Trophoblast cell (in vitro differentiated cells and primary cell): Measurements from ENCODE around the gene VPS39.
A peak's percentile ranks its signal among the peaks of the same experiment; 100 is the strongest.

Source experiments
- DNase-seq, 2 donors: peaks; one replicate each; pipeline ENCODE4 v3.0.0-alpha.2; 2016
- H2AFZ ChIP-seq: 2 replicates; pipeline ENCODE4 v1.6.1; 2013; ENCODE audit warnings: low read length, moderate library complexity, mild to moderate bottlenecking; ENCODE audit not compliant: insufficient read depth, poor library complexity
- H2AK5ac ChIP-seq: 2 replicates; pipeline ENCODE4 v1.6.1; 2013; ENCODE audit warnings: mild to moderate bottlenecking, low read length
- H2BK120ac ChIP-seq: 2 replicates; pipeline ENCODE4 v1.6.1; 2013; ENCODE audit warnings: low read length, mild to moderate bottlenecking, moderate library complexity; ENCODE audit not compliant: insufficient read depth, poor library complexity
- H2BK12ac ChIP-seq: 2 replicates; pipeline ENCODE4 v1.6.1; 2013; ENCODE audit warnings: mild to moderate bottlenecking, low read length, moderate library complexity
- H2BK5ac ChIP-seq: 2 replicates; pipeline ENCODE4 v1.6.1; 2013; ENCODE audit warnings: low read length, low read depth, moderate library complexity, mild to moderate bottlenecking; ENCODE audit not compliant: poor library complexity
- H3K14ac ChIP-seq: 2 replicates; pipeline ENCODE4 v1.6.1; 2013; ENCODE audit warnings: mild to moderate bottlenecking, low read length
- H3K18ac ChIP-seq: 2 replicates; pipeline ENCODE4 v1.6.1; 2013; ENCODE audit warnings: mild to moderate bottlenecking, low read length
- H3K23ac ChIP-seq: 2 replicates; pipeline ENCODE4 v1.6.1; 2013; ENCODE audit warnings: low read length
- H3K27ac ChIP-seq: 2 replicates; pipeline ENCODE4 v1.5.1; 2013; ENCODE audit warnings: low read depth, mild to moderate bottlenecking, inconsistent platforms, low read length, moderate library complexity
- H3K27me3 ChIP-seq: 2 replicates; pipeline ENCODE4 v1.6.1; 2013; ENCODE audit warnings: inconsistent platforms, mild to moderate bottlenecking, low read length, moderate library complexity; ENCODE audit not compliant: insufficient read depth
- H3K36me3 ChIP-seq, 2 experiments: 1 replicate in 1 of 2; 2 replicates in 1 of 2; pipeline ENCODE4 v1.6.1; 2013; ENCODE audit warnings: low read length in 2 of 2, mild to moderate bottlenecking in 2 of 2, moderate library complexity in 1 of 2; ENCODE audit not compliant: insufficient read depth in 2 of 2, control insufficient read depth in 1 of 2
- H3K4ac ChIP-seq: 2 replicates; pipeline ENCODE4 v1.6.1; 2013; ENCODE audit warnings: low read depth, mild to moderate bottlenecking, low read length, moderate library complexity
- H3K4me1 ChIP-seq, 2 experiments: 1 replicate in 1 of 2; 2 replicates in 1 of 2; pipeline ENCODE4 v1.6.1; 2013; ENCODE audit warnings: low read length in 2 of 2, mild to moderate bottlenecking in 2 of 2, moderate library complexity in 1 of 2; ENCODE audit not compliant: insufficient read depth in 2 of 2, control insufficient read depth in 1 of 2
- H3K4me2 ChIP-seq: 2 replicates; pipeline ENCODE4 v1.6.1; 2013; ENCODE audit warnings: inconsistent platforms, mild to moderate bottlenecking, low read length, moderate library complexity
- H3K4me3 ChIP-seq: 2 replicates; pipeline ENCODE4 v1.5.1; 2013; ENCODE audit warnings: mild to moderate bottlenecking, low read depth, low read length, inconsistent platforms
- H3K79me1 ChIP-seq: one replicate; pipeline ENCODE4 v1.6.1; 2013; ENCODE audit warnings: low read length
- H3K79me2 ChIP-seq: 2 replicates; pipeline ENCODE4 v1.6.1; 2013; ENCODE audit warnings: low read length, mild to moderate bottlenecking; ENCODE audit not compliant: control insufficient read depth, insufficient read depth, poor library complexity
- H3K9ac ChIP-seq: 2 replicates; pipeline ENCODE4 v1.6.1; 2013; ENCODE audit warnings: mild to moderate bottlenecking, low read length
- H3K9me3 ChIP-seq: 2 replicates; pipeline ENCODE4 v1.6.1; 2013; ENCODE audit warnings: low read depth, mild to moderate bottlenecking, control low read depth, inconsistent platforms, low read length; ENCODE audit not compliant: insufficient read depth
- H4K12ac ChIP-seq: 2 replicates; pipeline ENCODE4 v1.6.1; 2013; ENCODE audit warnings: low read depth, mild to moderate bottlenecking, low read length, moderate library complexity
- H4K8ac ChIP-seq: 2 replicates; pipeline ENCODE4 v1.6.1; 2013; ENCODE audit warnings: low read depth, mild to moderate bottlenecking, low read length, moderate library complexity
- H4K91ac ChIP-seq: one replicate; pipeline ENCODE4 v1.6.1; 2013; ENCODE audit warnings: low read depth, mild to moderate bottlenecking, low read length, moderate library complexity
- WGBS: extraction: QIAGEN DNeasy Blood & Tissue Kit; methylation state at CpG from one replicate; pipeline ENCODE4 v1.1.7; 2013; ENCODE audit warnings: missing lambda C conversion rate; ENCODE audit not compliant: insufficient read length, insufficient coverage; ENCODE audit errors: extremely low coverage; 5-methylcytosine and 5-hydroxymethylcytosine counted together

Gene VPS39

GRCh38 chr15:42184736-42185135 lies 23.4 kb downstream of the VPS39 start:
- H2BK12ac ChIP-seq: no peak overlapping the region
- no peak overlapping the region for H3K4me3 ChIP-seq
- DNase-seq: no peak
- H3K9me3 ChIP-seq: no peaks in the 10 kb centered on the region
- no peak overlapping the region for H3K4ac ChIP-seq
- no peak overlapping the region for H3K9ac ChIP-seq
- no peak overlapping the region for H3K14ac ChIP-seq
- no peak overlapping the region for H2AFZ ChIP-seq
- H2AK5ac ChIP-seq: no peak overlapping the region
- no peak overlapping the region for H4K91ac ChIP-seq
- no peak overlapping the region for H4K8ac ChIP-seq
- H2BK5ac ChIP-seq: no peak overlapping the region
- H4K12ac ChIP-seq: no peak overlapping the region
- no peaks in the 10 kb centered on the region for H3K4me1 ChIP-seq
- H3K23ac ChIP-seq: no peak overlapping the region
- no peak overlapping the region for H3K4me2 ChIP-seq
- H2BK120ac ChIP-seq: no peak overlapping the region
- no peaks in the 10 kb centered on the region for H3K79me1 ChIP-seq
- WGBS: no CpG with 5 or more reads among the region's 4 CpGs
- no peaks in the 10 kb centered on the region for H3K79me2 ChIP-seq
- H3K27ac ChIP-seq: no peak overlapping the region
- H3K27me3 ChIP-seq: no peaks in the 10 kb centered on the region
- H3K36me3 ChIP-seq: peaks cover 18 to 41% of the 10 kb centered on the region in 2 experiments
- no peak overlapping the region for H3K18ac ChIP-seq

- no peak overlapping the region for H3K23ac ChIP-seq
- no CpG with 5 or more reads among the region's 5 CpGs for WGBS
- H3K79me2 ChIP-seq: no peaks in the 10 kb centered on the region
- peak in 1 of 2 donors; percentile 13 for DNase-seq
- H3K18ac ChIP-seq: no peak overlapping the region
- no peak overlapping the region for H2AK5ac ChIP-seq
- H3K4me1 ChIP-seq: no peaks in the 10 kb centered on the region
- no peaks in the 10 kb centered on the region for H3K9me3 ChIP-seq
- H4K8ac ChIP-seq: no peak overlapping the region
- H3K27me3 ChIP-seq: no peaks in the 10 kb centered on the region
- no peak overlapping the region for H2BK120ac ChIP-seq
- no peak overlapping the region for H3K4ac ChIP-seq
- no peak overlapping the region for H3K14ac ChIP-seq
- H2AFZ ChIP-seq: no peak overlapping the region
- no peak overlapping the region for H3K9ac ChIP-seq
- H2BK12ac ChIP-seq: no peak overlapping the region
- H4K91ac ChIP-seq: no peak overlapping the region
- no peak overlapping the region for H3K27ac ChIP-seq
- H3K79me1 ChIP-seq: no peaks in the 10 kb centered on the region
- peaks cover 17 to 41% of the 10 kb centered on the region in 2 experiments for H3K36me3 ChIP-seq
- H3K4me3 ChIP-seq: no peak overlapping the region
- H4K12ac ChIP-seq: no peak overlapping the region
- no peak overlapping the region for H3K4me2 ChIP-seq
- H2BK5ac ChIP-seq: no peak overlapping the region
Measured at GRCh38 chr15:42184296-42184695, 23.8 kb downstream of the VPS39 start.

DNA sequence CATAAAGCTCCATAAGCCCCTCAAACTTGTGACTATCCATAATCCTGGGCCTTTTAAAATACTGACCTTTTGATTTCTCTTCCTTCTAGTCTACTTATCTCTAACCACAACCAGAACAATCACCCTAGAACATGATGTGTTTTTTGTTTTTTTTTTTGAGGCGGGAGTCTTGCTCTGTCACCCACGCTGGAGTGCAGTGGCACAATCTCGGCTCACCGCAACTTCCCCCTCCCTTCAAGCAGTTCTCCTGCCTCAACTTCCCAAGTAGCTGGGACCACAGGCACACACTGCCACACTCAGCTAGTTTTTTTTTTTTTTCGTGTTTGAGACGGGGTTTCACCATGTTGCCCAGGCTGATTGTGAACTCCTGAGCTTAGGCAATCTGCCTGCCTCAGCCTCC lies 25.1 kb downstream of the VPS39 start:
- Histone ChIP-seq H2AK5ac (no peak overlapping the region), H3K27ac (no peak overlapping the region), H3K9me3 (no peaks in the 10 kb centered on the region), H3K23ac (no peak overlapping the region), H3K4me2 (no peak overlapping the region), H3K18ac (no peak overlapping the region), H3K79me2 (no peaks in the 10 kb centered on the region), H2BK120ac (no peak overlapping the region), H4K8ac (no peak overlapping the region), H4K12ac (no peak overlapping the region), H3K36me3 (peaks cover 20 to 46% of the 10 kb centered on the region in 2 experiments), H3K4me3 (no peak overlapping the region), H2BK12ac (no peak overlapping the region), H2AFZ (no peak overlapping the region), H3K9ac (no peak overlapping the region), H2BK5ac (no peak overlapping the region), H3K27me3 (no peaks in the 10 kb centered on the region), H3K4me1 (no peaks in the 10 kb centered on the region), H3K79me1 (no peaks in the 10 kb centered on the region), H3K14ac (no peak overlapping the region), H4K91ac (no peak overlapping the region), H3K4ac (no peak overlapping the region)
- no peak for DNase-seq
- no CpG with 5 or more reads among the region's 6 CpGs for WGBS

GRCh38 chr15:42182328-42182886 lies 25.7 kb downstream of the VPS39 start:
- WGBS: no CpG with 5 or more reads among the region's 6 CpGs
- no peak overlapping the region for H3K18ac ChIP-seq
- H2BK5ac ChIP-seq: no peak overlapping the region
- H3K23ac ChIP-seq: no peak overlapping the region
- H3K4ac ChIP-seq: no peak overlapping the region
- DNase-seq: peak in 1 of 2 donors; percentile 43
- H2BK12ac ChIP-seq: no peak overlapping the region
- no peak overlapping the region for H4K91ac ChIP-seq
- no peaks in the 10 kb centered on the region for H3K4me1 ChIP-seq
- no peak overlapping the region for H3K14ac ChIP-seq
- no peaks in the 10 kb centered on the region for H3K27me3 ChIP-seq
- H3K4me2 ChIP-seq: no peak overlapping the region
- no peaks in the 10 kb centered on the region for H3K79me1 ChIP-seq
- no peak overlapping the region for H4K12ac ChIP-seq
- no peaks in the 10 kb centered on the region for H3K79me2 ChIP-seq
- no peak overlapping the region for H2AK5ac ChIP-seq
- H4K8ac ChIP-seq: no peak overlapping the region
- H3K4me3 ChIP-seq: no peak overlapping the region
- H3K9me3 ChIP-seq: no peaks in the 10 kb centered on the region
- no peak overlapping the region for H2AFZ ChIP-seq
- H2BK120ac ChIP-seq: no peak overlapping the region
- peaks cover 18 to 41% of the 10 kb centered on the region in 2 experiments for H3K36me3 ChIP-seq
- H3K9ac ChIP-seq: no peak overlapping the region
- no peak overlapping the region for H3K27ac ChIP-seq
